COR-L47 (cell line): Measurements from ENCODE around the gene PPFIBP1.
"Not testable (repeated sequence)": the region's sequence is repeated elsewhere in the genome, so short reads cannot be mapped to it uniquely, and the experiment has no call there.

Experiments
- DNase-seq: peaks from one replicate; lab custom pipeline; 2025; lab: John Stamatoyannopoulos, UW

The PPFIBP1 gene

GRCh38 chr12:27627853-27628469 is 104.0 kb downstream of the PPFIBP1 start:
- not testable (repeated sequence) for DNase-seq

DNA sequence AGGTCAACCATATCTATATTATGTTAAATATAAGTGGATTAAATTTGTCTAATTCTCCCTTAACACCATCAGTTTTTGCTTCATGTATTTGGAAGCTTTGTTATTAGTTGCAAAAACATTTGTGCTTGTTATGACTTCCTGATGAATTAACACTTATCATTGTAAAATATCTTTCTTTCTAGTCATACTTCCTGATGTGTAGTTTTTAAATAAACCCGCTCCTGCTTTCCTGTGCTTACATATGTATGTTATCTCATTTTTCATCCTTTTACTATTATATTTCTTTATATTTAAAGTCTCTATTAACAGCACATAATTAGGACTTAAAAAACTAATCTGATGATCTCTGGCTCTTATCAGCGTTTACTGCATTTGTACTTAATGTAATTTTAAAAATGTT is 106.2 kb downstream of the PPFIBP1 start:
- not testable (repeated sequence) for DNase-seq

DNA sequence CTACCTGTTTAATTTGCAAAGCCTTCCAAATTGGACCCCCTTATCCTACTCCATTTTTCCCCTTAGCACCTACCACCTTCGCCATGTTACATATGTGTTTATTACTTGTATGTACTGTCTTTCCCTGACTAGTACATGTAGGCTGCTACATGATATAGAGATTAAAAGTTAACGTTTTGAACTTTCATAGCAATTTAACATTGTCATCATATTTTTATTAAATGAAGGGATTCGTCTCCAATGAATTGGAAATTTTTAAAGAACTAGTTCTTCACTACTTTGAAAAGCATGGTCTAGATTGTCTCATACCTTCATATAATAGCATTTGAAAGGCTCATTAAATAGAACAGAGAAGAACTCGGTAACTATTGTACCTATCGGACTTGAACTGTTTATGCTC is 107.4 kb downstream of the PPFIBP1 start:
- DNase-seq, result no peak

- DNase-seq, result no peak
Measured at GRCh38 chr12:27631813-27632491, 107.9 kb downstream of the PPFIBP1 start.

DNA sequence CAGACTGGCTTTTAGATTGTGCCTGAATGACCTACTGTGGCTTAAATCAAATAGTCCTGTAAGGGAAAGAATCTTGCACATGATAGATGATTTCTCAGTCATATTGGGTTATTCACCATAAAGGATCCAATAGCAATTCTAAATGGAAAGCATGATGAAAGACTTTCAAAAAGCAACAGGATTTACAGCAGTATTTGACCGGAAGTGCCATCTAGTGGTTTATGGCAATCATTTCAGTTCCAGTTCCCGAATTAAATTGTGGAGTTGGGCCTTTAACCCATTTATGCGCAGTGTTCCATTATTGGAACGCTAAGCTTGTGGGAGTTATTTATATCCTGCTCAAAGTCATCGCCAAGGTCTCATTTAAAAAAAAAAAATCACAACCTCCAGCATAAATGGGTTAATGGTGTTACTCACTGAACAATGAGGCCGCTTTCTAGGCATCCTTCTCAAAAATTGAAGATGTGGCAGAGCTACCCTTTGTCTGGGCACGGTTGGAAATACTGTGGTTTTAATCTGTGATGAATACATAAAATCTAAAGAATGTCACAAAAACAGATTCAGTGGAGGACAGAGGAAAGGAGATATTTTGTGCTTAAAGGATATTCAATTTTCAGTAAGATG is 111.5 kb downstream of the PPFIBP1 start:
- DNase-seq, result no peak

- DNase-seq, result not testable (repeated sequence)
Measured at GRCh38 chr12:27636569-27636968, 112.6 kb downstream of the PPFIBP1 start.

DNA sequence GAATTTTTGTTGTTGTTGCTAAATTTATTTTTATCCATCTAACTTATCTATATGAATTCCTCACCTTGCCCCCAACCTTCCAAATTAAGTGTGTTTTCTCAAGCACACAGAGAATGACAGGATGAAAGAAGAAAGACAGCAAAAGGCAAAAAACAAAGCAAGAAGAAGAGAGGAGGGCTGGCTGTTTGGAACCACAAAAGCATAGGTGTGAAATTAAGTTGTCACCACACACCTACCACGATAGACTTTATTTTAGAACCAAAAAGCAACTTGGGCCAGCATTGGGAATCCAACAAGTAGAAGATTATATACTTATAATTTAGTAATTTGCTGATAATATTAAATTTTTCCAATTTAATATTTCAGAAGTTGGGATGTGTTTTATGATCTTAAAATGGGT is 113.5 kb downstream of the PPFIBP1 start:
- DNase-seq, result no peak

- DNase-seq, result no peak
Measured at GRCh38 chr12:27639265-27639664, 115.3 kb downstream of the PPFIBP1 start.

DNA sequence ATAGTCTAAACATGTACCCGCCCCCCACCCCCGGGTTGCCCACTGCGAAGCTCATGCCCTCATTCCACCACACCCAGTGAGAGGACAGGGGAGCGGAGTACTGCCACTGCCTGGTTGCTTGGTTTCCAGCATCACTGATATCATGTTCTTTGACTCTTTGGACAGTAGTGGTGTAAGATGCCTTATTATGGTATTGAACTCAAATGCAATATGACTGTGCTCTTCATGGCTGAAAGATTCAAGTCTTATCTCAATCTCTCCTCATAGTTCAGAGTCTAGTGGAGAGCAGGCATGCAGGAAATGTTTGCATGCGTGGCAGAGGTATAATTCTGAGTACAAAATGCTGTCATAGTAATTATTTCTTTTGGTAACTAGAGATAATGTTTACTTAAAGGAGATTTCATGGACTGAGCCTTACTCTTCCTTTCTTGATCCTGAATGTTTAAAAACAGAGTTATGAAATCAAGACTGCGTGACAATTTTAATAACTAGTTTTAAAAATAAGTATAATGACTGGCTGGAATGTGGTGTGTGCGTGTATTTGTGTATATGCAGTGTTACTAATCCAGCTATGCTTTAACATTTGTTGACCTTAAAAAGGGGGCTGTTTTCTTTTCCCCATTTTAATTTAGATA is 116.7 kb downstream of the PPFIBP1 start:
- DNase-seq, result not testable (repeated sequence)

GRCh38 chr12:27642361-27642760 is 118.4 kb downstream of the PPFIBP1 start:
- DNase-seq, result not testable (repeated sequence)

- DNase-seq, result not testable (repeated sequence)
Measured at GRCh38 chr12:27642892-27643291, 118.9 kb downstream of the PPFIBP1 start.

DNA sequence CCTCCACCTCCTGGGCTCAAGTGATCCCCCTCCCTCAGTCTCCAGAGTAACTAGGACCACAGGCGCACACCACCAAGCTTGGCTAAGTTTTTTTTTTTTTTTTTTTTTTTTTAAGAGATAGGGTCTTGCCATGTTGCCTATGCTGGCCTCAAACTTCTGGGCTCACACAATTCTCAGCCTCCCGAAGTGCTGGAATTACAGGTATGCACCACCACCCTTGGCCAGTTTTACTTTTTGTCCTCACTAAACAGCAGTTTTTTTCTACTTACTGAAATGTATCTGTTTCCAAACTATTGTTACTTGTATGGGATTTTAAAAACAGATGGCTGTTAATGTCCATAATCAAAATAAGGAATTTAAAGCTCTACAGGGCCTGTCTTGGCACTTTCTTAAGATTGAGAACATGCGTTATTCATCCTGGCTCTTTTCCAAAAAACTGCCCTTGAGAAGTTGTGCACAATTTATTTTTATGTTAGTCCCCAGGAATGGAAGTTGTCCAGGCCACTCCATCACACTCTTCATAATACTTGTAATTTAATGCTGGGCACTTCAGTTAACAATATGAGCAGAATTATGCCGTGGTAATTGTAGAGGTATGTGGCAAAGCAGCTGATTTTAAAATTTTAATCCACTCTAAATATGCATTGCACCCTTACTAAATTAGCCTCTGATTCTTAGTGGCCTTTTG is 120.3 kb downstream of the PPFIBP1 start:
- DNase-seq, result no peak

DNA sequence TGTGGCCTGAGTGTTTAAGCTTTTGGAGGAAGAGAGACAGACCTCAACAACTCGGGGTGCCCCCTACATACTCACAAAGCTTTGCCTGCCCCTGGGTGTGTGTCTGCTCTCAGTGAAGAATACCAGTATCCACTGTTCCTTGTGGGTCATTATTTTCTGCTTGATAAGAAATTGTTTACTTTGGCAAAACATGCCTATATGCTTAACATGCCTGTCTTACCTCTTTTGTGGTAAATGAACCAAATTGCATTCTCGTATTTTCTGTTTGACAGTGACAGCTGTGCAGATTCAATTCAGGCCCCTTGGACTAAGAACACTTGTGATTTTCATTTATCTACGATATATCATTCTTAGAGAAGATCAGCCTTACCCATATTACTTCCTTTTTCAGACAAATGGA is 121.7 kb downstream of the PPFIBP1 start:
- no peak for DNase-seq

GRCh38 chr12:27646149-27646548 is 122.1 kb downstream of the PPFIBP1 start:
- DNase-seq, result no peak

DNA sequence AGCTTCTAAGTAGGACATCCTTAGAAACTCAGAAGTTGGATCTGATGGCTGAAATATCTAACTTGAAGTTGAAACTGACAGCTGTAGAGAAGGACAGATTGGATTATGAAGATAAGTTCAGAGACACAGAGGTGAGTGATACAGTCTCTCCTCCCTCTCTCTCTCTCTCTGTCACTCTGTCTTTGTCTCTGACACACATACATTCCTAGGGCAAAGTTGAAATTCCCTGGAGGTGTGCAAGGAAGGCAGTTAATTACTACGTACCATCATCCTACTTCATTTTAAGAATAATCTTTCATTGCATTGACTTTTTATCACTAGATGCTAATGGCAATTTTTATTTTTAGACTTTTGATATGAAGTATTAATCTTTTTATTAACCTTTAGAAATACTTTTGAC is 126.0 kb downstream of the PPFIBP1 start:
- DNase-seq, result no peak

- no peak for DNase-seq
Measured at GRCh38 chr12:27651201-27651600, 127.2 kb downstream of the PPFIBP1 start.

GRCh38 chr12:27652174-27652763 is 128.3 kb downstream of the PPFIBP1 start:
- peak; percentile 38 for DNase-seq

GRCh38 chr12:27653661-27654060 is 129.7 kb downstream of the PPFIBP1 start:
- no peak for DNase-seq

- not testable (repeated sequence) for DNase-seq
Measured at GRCh38 chr12:27655476-27655875, 131.5 kb downstream of the PPFIBP1 start.

GRCh38 chr12:27657296-27657695 is 133.3 kb downstream of the PPFIBP1 start:
- DNase-seq, result no peak

- DNase-seq, result no peak
Measured at GRCh38 chr12:27665704-27666103, 141.7 kb downstream of the PPFIBP1 start.

- no peak for DNase-seq
Measured at GRCh38 chr12:27666510-27666909, 142.5 kb downstream of the PPFIBP1 start.
